HEK293 (cell line): Measurements from ENCODE around the gene KDM3B.
A peak's percentile ranks its signal among the peaks of the same experiment; 100 is the strongest.

Experiments used
- CTCF ChIA-PET: fragments of 350-600 bp; formaldehyde crosslinking; extraction: SDS; loops from one replicate; lab custom pipeline; 2021; ENCODE audit warnings: antibody characterized with exemption; lab: Yijun Ruan, JAX
- POLR2A ChIA-PET: fragments of 300-600 bp; formaldehyde crosslinking; extraction: SDS; loops from one replicate; lab custom pipeline; 2020; ENCODE audit warnings: antibody characterized with exemption, inconsistent platforms; lab: Yijun Ruan, JAX
- H3K27ac ChIP-seq: fragments of 200-500 bp; sonication (Bioruptor generic); 2 replicates; pipeline ENCODE4 v1.5.1; 2014; ENCODE audit warnings: low read depth, low read length, control low read depth, inconsistent platforms; ENCODE audit errors: extremely low read depth
- H3K36me3 ChIP-seq, 2 experiments: fragments of 200-500 bp in 1 of 2; sonication (Bioruptor generic) in 1 of 2; 1 replicate in 1 of 2; 2 replicates in 1 of 2; pipeline ENCODE4 v1.5.1; 2014 to 2017; ENCODE audit warnings: inconsistent platforms in 2 of 2, low read length in 2 of 2; ENCODE audit not compliant: control insufficient read depth in 2 of 2, insufficient read depth in 1 of 2
- H3K4me1 ChIP-seq: fragments of 200-500 bp; sonication (Bioruptor generic); 2 replicates; pipeline ENCODE4 v1.5.1; 2014; ENCODE audit warnings: mild to moderate bottlenecking, low read length, inconsistent platforms; ENCODE audit not compliant: control insufficient read depth, insufficient read depth
- H3K4me3 ChIP-seq: 2 replicates; pipeline ENCODE4 v1.5.1; 2011; ENCODE audit warnings: low read depth, mild to moderate bottlenecking, control low read depth, low read length, moderate library complexity
- H3K9me3 ChIP-seq: fragments of 200-500 bp; sonication (Bioruptor generic); 2 replicates; pipeline ENCODE4 v1.5.1; 2014; ENCODE audit warnings: low read depth, low read length, inconsistent platforms; ENCODE audit not compliant: control insufficient read depth, insufficient read depth
- EGR2 ChIP-seq: fragments of 450-650 bp; formaldehyde crosslinking; IDR thresholded peaks from 2 replicates; pipeline ENCODE4 v1.5.1; 2016; ENCODE audit warnings: low read depth, missing biosample characterization, missing genetic modification characterization
- GLIS2 ChIP-seq: fragments of 450-650 bp; formaldehyde crosslinking; IDR thresholded peaks from 2 replicates; pipeline ENCODE4 v1.5.1; 2016; ENCODE audit warnings: missing biosample characterization, missing genetic modification characterization
- IKZF3 ChIP-seq: fragments of 450-650 bp; IDR thresholded peaks from 2 replicates; pipeline ENCODE4 v1.5.0; 2018; ENCODE audit warnings: missing biosample characterization, mild to moderate bottlenecking, missing genetic modification characterization, moderate library complexity
- SP3 ChIP-seq: fragments of 450-650 bp; formaldehyde crosslinking; IDR thresholded peaks from 2 replicates; pipeline ENCODE4 v1.5.1; 2016; ENCODE audit warnings: missing biosample characterization, missing genetic modification characterization
- ZBTB17 ChIP-seq: fragments of 450-650 bp; formaldehyde crosslinking; IDR thresholded peaks from 2 replicates; pipeline ENCODE4 v1.5.1; 2016; ENCODE audit warnings: missing biosample characterization, missing genetic modification characterization
- ZBTB20 ChIP-seq: fragments of 450-650 bp; formaldehyde crosslinking; IDR thresholded peaks from 2 replicates; pipeline ENCODE4 v1.5.1; 2016; ENCODE audit warnings: missing biosample characterization, missing genetic modification characterization
- ZBTB8A ChIP-seq: fragments of 450-650 bp; formaldehyde crosslinking; IDR thresholded peaks from 2 replicates; pipeline ENCODE4 v1.5.1; 2016; ENCODE audit warnings: missing biosample characterization, missing genetic modification characterization
- ZFHX2 ChIP-seq: fragments of 450-650 bp; formaldehyde crosslinking; conservative IDR thresholded peaks from 2 replicates; pipeline ENCODE4 v1.5.1; 2016; ENCODE audit warnings: missing biosample characterization, missing genetic modification characterization
- ZFP41 ChIP-seq: fragments of 450-650 bp; formaldehyde crosslinking; IDR thresholded peaks from 2 replicates; pipeline ENCODE4 v1.5.1; 2016; ENCODE audit warnings: missing biosample characterization, missing genetic modification characterization, borderline replicate concordance
- ZNF148 ChIP-seq: fragments of 450-650 bp; formaldehyde crosslinking; IDR thresholded peaks from 2 replicates; pipeline ENCODE4 v1.5.0; 2017; ENCODE audit warnings: missing biosample characterization, missing genetic modification characterization, borderline replicate concordance
- ZNF398 ChIP-seq: fragments of 450-650 bp; formaldehyde crosslinking; IDR thresholded peaks from 2 replicates; pipeline ENCODE4 v1.5.1; 2017; ENCODE audit warnings: missing biosample characterization, missing genetic modification characterization
- ZNF433 ChIP-seq: fragments of 450-650 bp; formaldehyde crosslinking; IDR thresholded peaks from 2 replicates; pipeline ENCODE4 v1.5.1; 2016; ENCODE audit warnings: missing biosample characterization, missing genetic modification characterization, low read depth
- ZNF513 ChIP-seq: fragments of 450-650 bp; IDR thresholded peaks from 2 replicates; pipeline ENCODE4 v1.5.1; 2018; ENCODE audit warnings: missing biosample characterization, missing genetic modification characterization
- ZNF610 ChIP-seq: fragments of 450-650 bp; formaldehyde crosslinking; IDR thresholded peaks from 2 replicates; pipeline ENCODE4 v1.5.1; 2016; ENCODE audit warnings: missing biosample characterization, missing genetic modification characterization, borderline replicate concordance
- ZNF692 ChIP-seq: fragments of 450-650 bp; formaldehyde crosslinking; IDR thresholded peaks from 2 replicates; pipeline ENCODE4 v1.5.1; 2016; ENCODE audit warnings: missing biosample characterization, missing genetic modification characterization
- ZSCAN30 ChIP-seq: fragments of 450-650 bp; IDR thresholded peaks from 2 replicates; pipeline ENCODE4 v1.5.1; 2018; ENCODE audit warnings: missing biosample characterization, mild to moderate bottlenecking, missing genetic modification characterization, moderate library complexity

Gene KDM3B

GRCh38 chr5:138466125-138466899 is 113.8 kb downstream of the KDM3B start:
- TF ChIP-seq ZNF398 (tag by site-specific recombination) (no peak), SP3 (tag by site-specific recombination) (0 out of 2 replicates have a peak, but pooled peaks have one; percentile 7), GLIS2 (0 out of 2 replicates have a peak, but pooled peaks have one; percentile 36), ZBTB8A (no peak), ZNF433 (no peak), ZBTB17 (peak; percentile 19; the same call in 1 of the 2 replicates), ZNF513 (tag by site-specific recombination) (no peak), ZBTB20 (tag by site-specific recombination) (0 out of 2 replicates have a peak, but pooled peaks have one; percentile 25), ZFP41 (tag by site-specific recombination) (no peak), IKZF3 (tag by site-specific recombination) (no peak), EGR2 (0 out of 2 replicates have a peak, but pooled peaks have one; percentile 31), ZNF148 (tag by site-specific recombination) (no peak), ZFHX2 (tag by site-specific recombination) (peak; percentile 43), ZNF610 (tag by site-specific recombination) (no peak), ZSCAN30 (tag by site-specific recombination) (no peak), ZNF692 (no peak)
- H3K9me3 ChIP-seq: no peaks in the 10 kb centered on the region
- H3K4me3 ChIP-seq: peak overlapping the region; percentile 88
- POLR2A ChIA-PET: interaction anchor here (0.6 to 3.4 kb wide), 14 partner anchors 17 to 807 kb away, joined by 3 to 25 read pairs (median 6); partner anchors contain the start of genes CDC25C, HSPA9 and REEP2
- peaks cover 4% of the 10 kb centered on the region; the same call in 1 of the 2 replicates for H3K4me1 ChIP-seq
- CTCF ChIA-PET: interaction anchor here (0.6 to 6.4 kb wide), 3 partner anchors 16 to 148 kb away, joined by 3 to 57 read pairs (median 51); no protein-coding TSS in a partner anchor
- H3K36me3 ChIP-seq: peaks cover 0 to 8% of the 10 kb centered on the region in 2 experiments; a peak in 1 of 3 replicates
- no peak overlapping the region for H3K27ac ChIP-seq
